DMS53 treated with DMSO at 0.1 percent for 48 hours (cell line): Measurements from ENCODE around the gene TJP3.
"Not testable (repeated sequence)": the region's sequence is repeated elsewhere in the genome, so short reads cannot be mapped to it uniquely, and the experiment has no call there.

Experiments
- DNase-seq: peaks from one replicate; lab custom pipeline; 2025; ENCODE audit not compliant: unreplicated experiment; lab: John Stamatoyannopoulos, UW

Gene TJP3

DNA sequence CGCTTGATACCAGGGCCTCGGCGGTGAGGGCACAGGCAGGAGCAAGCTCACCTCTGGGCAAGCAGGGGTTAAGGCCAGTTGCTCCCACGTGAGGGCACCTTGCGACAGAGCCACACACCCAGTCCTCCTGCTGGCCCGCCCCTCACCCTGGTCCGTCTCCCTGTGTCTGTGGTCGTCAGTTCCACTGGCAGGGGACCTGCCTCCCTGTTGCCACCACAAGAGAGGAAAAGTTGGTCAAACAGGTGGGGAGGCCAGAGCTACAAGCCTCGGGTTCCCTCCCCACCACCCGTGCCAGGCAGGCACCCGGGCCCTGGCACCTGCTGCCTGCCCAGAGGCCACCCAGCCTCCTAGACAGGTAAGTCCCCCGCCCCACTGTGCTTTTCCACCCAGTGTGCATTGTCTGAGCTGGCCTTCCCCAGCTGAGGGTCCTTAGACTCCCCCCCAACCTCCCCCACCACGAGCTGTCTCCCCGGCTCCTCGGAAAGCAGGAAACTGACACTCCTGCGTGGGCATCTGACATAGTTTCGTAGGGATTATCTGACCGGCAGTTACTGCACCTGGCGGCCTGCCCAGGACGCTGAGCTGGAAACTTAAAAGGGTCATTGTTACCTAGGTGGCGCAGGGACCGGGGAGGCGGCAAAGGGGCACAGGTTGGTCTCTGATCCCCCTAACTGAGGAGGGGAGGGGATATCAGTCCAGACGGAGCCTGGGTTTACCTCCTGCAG, at the start of gene TJP3:
TJP3 (plus strand) TSS at position 178 of the 725 bp plus-strand sequence. CDS start 20,049 bp downstream, outside the sequence.
- peak; percentile 40 for DNase-seq

DNA sequence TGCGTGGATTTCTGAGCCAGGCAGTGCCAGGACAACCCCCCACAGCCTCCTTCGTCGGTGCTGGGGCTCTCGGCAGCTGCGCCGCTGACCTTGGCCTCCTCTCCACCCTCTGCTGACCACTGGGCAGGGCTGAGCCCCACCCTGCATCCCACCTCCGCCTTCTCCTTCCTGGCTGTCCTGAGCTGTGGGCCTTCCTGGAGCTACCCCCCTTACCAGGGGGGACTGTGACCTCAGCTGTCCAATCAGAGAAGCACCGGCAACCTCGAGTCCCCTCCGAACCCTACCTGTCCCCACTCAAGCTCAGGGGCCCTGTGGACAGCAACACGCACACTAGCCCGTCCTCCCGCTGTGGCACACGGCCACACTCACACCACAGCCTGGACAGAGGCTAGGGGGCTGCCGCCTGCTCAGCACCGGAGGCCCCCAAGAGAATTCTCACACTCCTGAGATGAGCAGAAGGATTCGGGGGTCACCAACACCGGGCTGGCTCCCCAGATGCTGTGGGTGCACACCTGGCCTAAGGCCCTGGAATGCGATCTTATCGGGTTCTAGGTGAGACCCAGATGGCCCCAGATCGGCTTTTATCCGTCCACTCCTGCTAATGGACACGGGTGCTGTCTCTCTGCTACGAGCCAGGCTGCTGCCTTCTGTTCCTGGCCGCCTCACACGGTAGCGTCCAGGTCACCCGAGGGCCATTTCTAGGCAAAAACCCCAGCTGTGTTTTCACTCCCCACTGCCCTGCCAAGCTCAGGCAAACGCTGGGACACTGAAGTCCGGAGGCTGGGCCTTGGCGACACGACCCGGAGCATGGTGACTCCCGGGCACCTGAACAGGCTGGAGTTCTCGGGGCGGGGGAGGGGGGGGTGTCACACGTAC, 49.1 kb upstream of the TJP3 start:
- DNase-seq = no peak

DNA sequence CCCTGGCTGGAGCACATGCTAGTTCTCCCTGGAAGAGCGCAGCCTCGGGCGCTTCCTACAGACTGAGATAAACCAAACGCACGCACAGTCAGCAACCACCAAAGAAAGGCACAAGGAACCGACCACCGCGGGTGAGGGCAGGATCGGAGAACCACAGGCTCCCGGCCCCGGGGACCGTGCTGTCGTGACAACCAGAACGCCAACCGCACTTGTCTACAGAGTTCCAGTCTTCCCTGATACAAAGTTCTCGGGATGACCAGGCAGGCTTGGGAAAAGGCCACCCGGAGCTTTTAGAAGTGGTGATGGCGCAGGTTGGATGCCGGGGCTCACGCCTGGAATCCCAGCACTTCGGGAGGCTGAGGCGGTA, 48.5 kb upstream of the TJP3 start:
- no peak for DNase-seq

GRCh38 chr19:3660493-3661219, 47.5 kb upstream of the TJP3 start:
- no peak for DNase-seq

- no peak for DNase-seq
Measured at GRCh38 chr19:3661284-3662238, 46.6 kb upstream of the TJP3 start.

DNA sequence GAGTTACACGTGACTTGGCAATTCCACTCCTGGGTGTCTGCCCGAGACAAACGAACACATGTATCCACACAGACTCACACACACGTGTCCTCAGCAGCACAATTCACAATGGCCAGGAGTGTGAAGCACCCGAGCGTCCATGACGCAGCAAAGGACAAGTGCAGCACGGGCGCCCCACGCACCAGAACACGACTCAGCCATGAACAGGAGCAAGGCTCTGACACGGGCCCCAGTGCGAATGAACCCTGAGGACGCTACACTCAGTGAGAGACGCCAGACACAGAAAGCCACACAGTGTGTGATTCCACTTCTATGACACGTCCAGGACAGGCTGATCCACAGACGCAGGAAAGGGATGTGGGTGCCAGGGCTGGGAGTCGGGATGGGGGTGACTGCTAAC, 44.3 kb upstream of the TJP3 start:
- DNase-seq = no peak

- no peak for DNase-seq
Measured at GRCh38 chr19:3664879-3665642, 43.1 kb upstream of the TJP3 start.

DNA sequence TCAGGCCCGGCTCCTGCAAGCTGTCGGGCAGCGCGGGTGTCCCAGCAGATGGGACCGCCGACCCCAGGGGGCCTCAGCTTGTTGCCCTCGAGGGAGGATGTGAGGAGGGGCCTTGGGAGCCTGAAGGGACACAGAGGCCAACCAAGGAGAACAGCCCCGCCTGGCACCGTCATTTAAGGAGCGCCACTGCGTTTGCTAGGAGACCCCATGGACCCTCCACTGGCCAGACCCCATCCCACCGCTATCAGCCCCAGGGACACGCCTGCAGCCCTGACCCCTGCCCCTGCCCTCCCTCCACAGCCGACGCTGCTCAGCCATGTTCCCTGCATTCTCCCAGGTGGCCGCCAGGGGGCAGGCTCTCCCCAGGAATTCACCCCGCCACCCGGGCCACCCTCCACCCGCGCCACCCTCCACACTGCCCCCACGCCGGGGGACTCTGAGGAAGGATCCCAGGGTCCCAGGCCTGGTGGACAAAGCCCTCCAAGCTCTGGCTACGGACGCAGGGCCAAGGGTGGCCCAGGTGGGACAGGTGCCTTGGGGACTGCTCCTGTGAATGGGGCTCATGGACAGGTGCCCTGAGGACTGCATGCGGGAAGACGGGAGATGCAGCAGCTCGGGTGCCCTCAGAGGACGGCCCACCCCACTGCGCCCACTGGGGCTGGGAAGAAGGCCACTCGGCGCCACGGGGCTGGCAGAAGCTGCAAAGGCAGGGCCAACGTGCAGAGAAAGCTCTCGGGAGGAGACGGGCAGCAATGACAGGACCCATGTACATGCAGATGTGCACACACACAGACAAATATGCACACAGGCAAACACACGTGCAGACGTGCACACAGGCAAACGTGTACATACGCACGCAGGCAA, 42.3 kb upstream of the TJP3 start:
- DNase-seq = no peak

- not testable (repeated sequence) for DNase-seq
Measured at GRCh38 chr19:3666545-3666856, 41.7 kb upstream of the TJP3 start.

DNA sequence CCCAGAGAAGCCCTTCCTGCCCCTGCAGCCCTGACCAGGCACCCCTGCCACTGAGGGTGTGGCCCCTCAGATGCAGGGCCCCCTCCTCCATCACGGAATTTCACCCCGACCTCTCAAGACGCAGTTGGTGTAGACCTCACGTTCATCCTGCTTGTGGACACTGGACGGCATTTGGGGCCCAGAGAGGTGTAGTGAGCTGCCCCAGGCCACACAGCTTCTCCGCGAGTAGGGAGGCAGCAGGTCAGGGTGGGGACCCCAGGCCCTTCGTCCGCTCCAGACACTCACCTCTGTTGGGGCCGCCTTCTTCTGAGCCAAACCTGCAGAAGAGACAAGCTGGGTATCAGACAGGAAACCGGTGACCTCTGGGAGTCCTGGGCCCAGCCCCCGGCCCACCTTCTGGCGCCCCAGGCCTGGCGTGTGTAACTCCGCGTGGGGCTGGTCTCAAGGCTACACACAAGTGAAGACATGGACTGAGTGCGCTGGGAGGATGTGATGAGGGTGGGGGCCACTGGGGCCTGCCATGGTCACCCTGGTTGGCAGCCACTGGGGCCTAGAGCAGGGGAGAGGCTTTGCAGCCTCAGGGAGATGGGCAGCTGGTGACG, 41.0 kb upstream of the TJP3 start:
- DNase-seq = no peak

GRCh38 chr19:3667766-3668165, 40.4 kb upstream of the TJP3 start:
- DNase-seq = no peak

DNA sequence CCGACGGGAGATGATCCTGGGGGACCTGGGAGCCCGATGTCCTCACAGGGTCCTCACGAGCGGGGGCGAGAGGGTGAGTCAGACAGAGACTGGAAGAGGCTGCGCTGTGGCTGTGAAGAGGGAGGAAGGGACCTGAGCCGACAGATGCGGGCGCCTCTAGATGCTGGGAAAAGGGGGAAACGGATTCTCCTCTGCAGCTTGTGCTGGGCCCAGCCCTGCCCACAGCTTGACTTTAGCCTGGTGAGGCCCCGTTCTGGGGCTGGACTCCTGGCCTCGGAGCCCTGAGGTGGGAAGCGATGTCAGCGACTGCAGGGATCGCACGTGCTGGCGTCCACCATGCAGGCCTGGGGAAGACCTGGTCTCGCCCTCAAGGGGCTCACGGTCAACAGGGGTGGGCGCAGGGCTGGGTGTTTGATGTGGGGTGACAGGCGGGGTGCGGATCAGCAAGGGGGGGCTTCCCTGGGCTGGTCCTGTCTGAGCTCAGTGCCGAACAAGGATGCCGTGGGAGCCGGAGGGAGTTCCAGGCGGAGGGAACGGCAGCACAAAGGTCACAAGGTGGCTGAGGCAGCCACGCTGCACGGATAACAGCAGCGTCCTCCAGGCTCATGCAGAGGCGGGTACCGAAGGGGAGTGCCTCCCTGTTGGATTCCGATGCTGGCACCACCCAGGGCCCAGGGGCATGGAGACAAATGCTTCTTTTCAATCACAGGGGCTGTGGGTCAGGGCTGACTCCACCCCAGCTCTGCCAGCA, 39.7 kb upstream of the TJP3 start:
- DNase-seq = no peak

GRCh38 chr19:3669082-3669946, 38.9 kb upstream of the TJP3 start:
- DNase-seq = no peak

DNA sequence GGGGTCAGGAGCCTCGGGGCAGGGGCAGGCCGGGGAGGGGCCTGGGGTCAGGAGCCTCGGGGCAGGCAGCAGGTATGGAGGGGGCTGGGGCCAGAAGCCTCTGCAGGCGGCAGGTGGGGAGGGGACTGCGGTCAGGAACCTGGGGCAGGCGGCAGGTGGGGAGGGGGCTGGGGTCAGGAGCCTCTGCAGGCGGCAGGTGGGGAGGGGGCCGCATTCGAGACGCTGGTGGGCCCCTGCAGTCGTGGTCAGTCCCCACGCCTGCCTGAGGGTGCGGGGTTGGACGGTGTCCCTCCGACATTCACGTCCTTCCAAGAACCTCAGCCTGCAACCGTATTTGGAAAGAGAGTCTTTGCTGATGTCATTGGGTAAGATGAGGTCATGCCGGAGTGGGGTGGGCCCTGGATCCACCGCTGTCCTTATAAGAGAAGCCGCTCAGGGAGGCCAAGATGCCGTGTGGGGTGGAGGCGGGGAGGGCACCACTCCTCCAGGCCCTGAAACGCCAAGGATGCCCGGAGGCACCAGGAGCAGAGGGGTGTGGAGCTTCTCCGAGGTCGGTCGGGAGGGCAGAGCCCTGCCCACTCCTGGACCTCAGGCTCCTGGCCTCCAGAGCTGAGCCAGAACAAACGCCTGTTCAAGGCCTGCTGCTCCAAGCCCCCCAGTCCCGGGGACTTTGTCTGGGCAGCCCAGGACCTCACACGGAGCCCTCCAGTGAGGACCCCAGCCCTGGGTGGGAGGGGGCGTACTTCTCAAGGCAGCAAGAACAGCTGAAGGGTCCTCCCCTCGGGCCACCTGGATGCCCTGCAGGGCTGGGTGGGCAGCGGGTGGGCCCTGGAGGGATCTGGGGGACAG, 38.0 kb upstream of the TJP3 start:
- DNase-seq = no peak

DNA sequence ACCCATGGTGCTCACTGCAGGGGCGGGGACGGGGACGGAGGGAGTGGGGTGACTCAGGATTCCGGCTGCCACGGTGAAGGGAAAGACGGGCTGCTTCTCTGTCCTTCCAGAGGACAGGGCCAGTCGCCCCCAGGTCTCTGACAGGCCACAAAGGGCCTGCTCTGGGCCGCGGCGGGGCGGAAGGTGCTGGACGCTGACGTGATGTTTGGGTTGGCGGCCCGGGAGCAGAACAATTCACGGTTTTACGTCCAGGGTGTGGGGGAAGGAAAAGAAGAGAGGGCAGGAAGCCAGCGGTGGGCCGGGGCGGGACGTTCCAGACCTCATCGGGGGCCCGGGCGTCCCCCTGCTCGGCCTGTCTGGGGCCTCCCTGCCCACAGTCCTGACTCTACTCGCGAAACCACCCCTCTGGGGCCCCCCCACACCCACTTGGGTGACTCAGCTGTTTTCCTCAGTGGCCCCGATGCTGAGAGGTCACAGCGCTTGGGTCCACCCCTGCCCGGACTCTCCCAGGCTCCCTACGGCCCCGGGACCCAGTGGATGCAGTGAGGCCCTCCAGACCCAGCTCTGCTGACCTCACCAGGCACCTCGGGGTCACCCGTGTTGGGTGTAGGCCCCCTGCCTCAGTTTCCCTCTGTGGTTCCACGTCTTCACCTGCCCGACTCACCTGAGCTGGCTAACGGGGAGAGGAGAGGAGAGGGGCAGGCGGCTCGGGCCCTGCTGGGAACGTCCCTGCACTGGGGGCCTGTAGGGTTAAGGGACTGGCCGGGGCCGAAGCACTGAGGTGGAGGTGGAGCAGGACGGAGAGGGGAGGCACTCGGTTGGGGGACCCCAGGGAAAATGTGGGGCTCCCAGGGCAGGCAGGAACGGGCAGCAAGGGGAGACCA, 37.1 kb upstream of the TJP3 start:
- no peak for DNase-seq
